ENCODE results near the gene ANKS4B.

GRCh38 chr16:21275529-21275928 is 42.0 kb downstream of the ANKS4B start:
- TF ChIP-seq CTCF (IDR thresholded peaks at IDR 0.05) (no peak), ZNF281 (CRISPR knock-in tag; IDR thresholded peaks at IDR 0.05) (no peak), ZNF121 (CRISPR knock-in tag; IDR thresholded peaks at IDR 0.05) (no peak), IRF1 (CRISPR knock-in tag; IDR thresholded peaks at IDR 0.05) (no peak), ZNF138 (CRISPR knock-in tag; conservative IDR thresholded peaks at IDR 0.05) (no peak), FOXJ3 (CRISPR knock-in tag; IDR thresholded peaks at IDR 0.05; ENCODE audit: borderline replicate concordance) (no peak), MXD4 (CRISPR knock-in tag; IDR thresholded peaks at IDR 0.05; ENCODE audit: borderline replicate concordance) (no peak), ZNF396 (CRISPR knock-in tag; IDR thresholded peaks at IDR 0.05; ENCODE audit: borderline replicate concordance) (no peak), NFYB (CRISPR knock-in tag; conservative IDR thresholded peaks at IDR 0.05; ENCODE audit: low read depth) (no peak), JUN (CRISPR knock-in tag; IDR thresholded peaks at IDR 0.05) (no peak)
- TF ChIP-seq, protein P1, sequence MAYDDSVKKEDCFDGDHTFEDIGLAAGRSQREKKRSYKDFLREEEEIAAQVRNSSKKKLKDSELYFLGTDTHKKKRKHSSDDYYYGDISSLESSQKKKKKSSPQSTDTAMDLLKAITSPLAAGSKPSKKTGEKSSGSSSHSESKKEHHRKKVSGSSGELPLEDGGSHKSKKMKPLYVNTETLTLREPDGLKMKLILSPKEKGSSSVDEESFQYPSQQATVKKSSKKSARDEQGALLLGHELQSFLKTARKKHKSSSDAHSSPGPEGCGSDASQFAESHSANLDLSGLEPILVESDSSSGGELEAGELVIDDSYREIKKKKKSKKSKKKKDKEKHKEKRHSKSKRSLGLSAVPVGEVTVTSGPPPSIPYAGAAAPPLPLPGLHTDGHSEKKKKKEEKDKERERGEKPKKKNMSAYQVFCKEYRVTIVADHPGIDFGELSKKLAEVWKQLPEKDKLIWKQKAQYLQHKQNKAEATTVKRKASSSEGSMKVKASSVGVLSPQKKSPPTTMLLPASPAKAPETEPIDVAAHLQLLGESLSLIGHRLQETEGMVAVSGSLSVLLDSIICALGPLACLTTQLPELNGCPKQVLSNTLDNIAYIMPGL (CRISPR knock-in tag; IDR thresholded peaks at IDR 0.05), result no peak

Measured in WTC11 (cell line).